MM.1S (cell line): ENCODE results near the gene ZAR1L.

Experiments used
- CTCF ChIP-seq: fragments of 300-600 bp; sonication (generic); IDR thresholded peaks from 2 replicates; pipeline ENCODE4 v1.5.1; 2016; ENCODE audit warnings: antibody characterized with exemption, low read length, mixed read lengths
- EZH2 ChIP-seq: fragments of 300-600 bp; sonication (generic); optimal IDR thresholded peaks from 2 replicates; pipeline ENCODE3; 2017; ENCODE audit warnings: low read depth, mild to moderate bottlenecking, antibody characterized with exemption, low read length, mixed read lengths
- EZH2phosphoT487 ChIP-seq: fragments of 300-600 bp; sonication (generic); IDR thresholded peaks from 2 replicates; pipeline ENCODE4 v1.6.1; 2018; ENCODE audit warnings: antibody characterized with exemption, low read length

- TF ChIP-seq CTCF (no peak), EZH2phosphoT487 (no peak), EZH2 (no peak)
Observed at GRCh38 chr13:32334671-32335070, 19.5 kb upstream of the ZAR1L start.
